Islet of Langerhans (tissue), 1 donor: ENCODE data around the gene AFG1L.
"Not testable (repeated sequence)": the region's sequence is repeated elsewhere in the genome, so short reads cannot be mapped to it uniquely, and the experiment has no call there.

ENCODE experiments used
- FAIRE-seq: peaks from one replicate; lab custom pipeline; 2011; peaks lifted over from hg19 to GRCh38; lab: Jason Lieb, UNC

The AFG1L gene

DNA sequence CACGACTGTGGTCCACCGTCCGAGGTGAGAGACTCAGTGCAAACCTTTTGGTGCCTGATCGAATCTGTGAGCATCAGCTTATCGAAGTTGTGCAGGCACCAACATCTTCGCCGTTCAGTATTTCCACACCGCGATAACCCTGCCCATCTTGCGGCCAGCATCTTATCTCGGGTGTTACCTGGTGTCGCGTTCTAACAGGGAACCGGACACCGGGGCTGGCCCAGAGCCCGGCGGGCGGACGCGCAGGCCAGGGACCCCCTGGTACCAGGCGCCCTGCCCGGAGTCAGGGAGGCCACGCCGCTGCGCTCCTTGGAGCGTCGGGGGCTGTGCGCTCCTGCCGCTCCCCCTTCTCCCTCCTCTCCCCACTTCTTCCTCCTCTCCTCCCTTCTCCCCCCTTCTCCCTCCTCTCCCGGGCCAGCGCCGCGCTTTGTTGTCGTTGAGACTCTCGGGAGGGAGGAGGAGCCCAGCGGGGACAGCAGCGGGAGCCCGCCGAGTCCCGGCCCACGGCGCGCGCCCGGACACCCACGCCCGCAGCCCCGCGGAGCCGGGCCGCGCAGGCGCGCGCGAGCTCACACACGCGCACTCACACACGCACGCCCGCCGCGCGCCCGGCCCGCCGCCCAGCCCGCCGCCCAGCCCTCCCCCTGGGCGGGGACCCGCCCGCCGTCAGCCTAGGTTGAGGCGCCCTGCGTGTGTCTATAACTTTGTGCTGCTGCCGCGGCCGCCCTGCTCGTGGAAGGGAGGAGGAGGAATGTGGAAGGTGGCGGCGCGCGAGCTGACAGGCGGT is 264.4 kb downstream of the AFG1L start:
- no peak for FAIRE-seq

DNA sequence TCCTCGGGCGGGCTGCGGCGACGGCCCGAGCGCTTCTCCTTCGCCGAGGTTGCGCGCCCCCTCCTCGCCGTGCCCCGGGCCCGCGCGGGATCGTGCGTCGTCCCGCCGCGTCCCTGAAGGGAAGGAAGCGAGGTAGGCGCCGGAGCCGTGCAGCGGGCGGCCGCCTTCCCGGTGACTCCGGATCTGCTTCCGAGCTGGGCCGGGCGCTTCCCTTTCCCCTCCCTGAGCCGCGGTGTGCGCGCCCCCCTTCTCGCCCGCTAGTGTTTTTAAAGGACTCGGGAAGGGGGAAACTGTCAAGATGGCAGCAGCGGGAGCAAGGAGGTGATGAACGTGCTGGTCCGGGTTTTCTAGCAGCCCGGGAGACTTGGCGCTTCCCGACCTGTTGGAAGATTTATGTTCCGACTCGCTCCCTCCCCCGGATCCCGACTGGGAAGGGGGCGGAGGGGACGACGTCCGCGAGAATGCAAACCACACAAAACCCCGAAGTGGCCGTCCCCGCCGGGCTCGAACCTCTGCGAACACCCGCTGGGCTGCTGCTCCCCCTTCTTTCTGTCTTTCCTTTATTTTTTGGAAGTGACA is 265.1 kb downstream of the AFG1L start:
- FAIRE-seq, result no peak

DNA sequence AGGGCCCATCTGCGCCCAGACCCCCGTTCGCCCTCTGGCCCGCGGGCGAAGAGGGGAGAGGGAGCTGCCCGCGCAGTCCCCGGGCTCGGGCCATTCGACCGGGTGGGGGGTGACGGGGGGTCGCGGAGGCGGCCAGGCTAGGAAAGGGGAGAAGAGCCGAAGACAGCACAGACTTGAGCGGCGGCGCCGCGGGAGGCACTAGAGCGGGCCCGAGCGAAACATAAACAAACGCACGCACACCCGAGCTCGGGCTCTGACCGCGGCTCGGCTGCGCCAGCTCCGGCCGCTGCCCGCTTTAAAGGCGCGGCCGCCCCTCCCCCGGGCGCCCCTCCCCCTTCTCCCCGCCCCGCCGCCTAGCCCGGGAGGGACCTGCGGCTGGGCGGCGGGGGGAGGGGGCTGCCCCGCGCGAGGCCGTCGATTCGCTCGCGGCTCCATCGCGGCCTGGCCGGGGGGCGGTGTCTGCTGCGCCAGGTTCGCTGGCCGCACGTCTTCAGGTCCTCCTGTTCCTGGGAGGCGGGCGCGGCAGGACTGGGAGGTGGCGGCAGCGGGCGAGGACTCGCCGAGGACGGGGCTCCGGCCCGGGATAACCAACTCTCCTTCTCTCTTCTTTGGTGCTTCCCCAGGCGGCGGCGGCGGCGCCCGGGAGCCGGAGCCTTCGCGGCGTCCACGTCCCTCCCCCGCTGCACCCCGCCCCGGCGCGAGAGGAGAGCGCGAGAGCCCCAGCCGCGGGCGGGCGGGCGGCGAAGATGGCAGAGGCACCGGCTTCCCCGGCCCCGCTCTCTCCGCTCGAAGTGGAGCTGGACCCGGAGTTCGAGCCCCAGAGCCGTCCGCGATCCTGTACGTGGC is 265.8 kb downstream of the AFG1L start, which contains the start of gene FOXO3:
Gene FOXO3 (plus strand): TSS at position 455 of the 846 bp plus-strand sequence. CDS start 292 bp downstream, at position 747.
- no peak for FAIRE-seq

DNA sequence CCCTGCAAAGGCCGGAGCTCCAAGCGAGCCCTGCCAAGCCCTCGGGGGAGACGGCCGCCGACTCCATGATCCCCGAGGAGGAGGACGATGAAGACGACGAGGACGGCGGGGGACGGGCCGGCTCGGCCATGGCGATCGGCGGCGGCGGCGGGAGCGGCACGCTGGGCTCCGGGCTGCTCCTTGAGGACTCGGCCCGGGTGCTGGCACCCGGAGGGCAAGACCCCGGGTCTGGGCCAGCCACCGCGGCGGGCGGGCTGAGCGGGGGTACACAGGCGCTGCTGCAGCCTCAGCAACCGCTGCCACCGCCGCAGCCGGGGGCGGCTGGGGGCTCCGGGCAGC is 266.4 kb downstream of the AFG1L start:
- FAIRE-seq, result not testable (repeated sequence)

DNA sequence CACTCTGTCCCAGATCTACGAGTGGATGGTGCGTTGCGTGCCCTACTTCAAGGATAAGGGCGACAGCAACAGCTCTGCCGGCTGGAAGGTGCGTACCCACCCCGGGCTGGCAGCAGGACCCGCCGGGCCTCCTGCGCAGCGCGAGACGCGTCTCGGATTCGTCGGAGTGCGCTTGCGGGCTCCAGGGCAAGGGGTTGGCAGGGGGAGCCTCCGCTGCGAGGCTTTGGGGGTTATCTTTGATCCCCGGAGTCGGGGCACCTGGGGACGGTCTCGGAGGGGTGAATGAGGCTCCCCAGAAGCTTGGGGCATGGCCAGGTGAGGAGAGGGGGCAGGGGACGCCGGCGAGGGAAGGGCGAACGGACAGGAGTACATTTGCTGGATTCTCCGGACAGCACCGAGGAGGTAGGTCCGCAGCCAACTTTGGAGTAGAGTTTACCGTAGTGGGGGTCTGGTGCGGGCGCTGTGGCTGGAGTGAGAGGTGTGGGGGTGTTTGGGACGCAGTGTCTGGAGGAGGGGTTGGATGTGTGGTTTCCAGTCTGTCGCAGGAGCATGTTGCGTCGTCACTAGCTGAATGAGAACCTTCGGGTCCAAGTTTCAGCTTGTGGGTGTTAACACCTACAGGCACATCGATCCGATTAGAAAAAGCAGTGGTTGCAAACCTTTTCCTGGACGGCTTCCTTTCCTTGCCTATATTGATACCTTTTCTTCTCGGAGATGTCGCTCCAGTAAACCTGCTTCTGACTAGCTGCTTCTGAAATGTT is 267.1 kb downstream of the AFG1L start:
- no peak for FAIRE-seq

DNA sequence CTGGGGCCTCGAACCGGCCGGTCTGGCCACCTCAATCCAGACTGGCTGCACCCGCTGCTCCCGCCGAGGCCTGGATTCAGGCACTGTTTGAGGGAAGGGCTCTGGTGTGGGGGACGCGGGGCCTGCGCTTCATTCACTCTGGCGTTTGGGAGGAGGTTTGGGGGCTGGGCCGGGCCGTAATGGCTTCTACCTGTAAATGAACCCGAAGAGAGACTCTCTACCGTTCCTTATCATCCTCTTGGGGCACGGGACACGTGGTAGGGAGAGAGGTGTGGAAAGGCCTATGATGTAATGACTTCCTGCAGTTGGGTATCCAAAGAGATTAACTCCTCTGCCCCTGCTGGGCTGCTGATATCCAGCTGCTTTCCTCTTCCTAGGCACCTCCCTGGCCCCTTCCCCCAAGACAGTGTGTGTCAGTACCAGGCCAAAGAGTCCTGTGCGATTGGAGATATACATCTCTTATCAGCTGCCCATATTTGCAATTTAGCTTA is 267.7 kb downstream of the AFG1L start:
- no peak for FAIRE-seq

DNA sequence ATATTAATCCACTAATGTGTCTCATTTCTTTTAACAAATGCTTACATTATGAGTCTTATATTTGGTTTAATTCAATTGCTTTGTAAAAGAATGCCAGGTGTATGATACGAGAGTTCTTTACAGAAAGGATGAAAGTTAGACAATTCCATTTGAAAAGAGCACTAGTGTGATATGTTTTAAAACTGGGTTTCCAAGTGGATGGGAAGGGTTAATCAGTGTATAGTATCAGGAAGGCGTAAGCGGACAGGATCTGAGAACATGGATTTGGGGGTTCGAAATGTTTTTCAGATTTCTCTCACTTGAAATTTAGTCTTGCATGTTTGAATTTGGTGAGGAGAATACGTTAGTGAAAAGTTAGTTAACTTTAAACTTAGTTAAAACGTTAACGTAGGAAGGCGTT is 268.4 kb downstream of the AFG1L start:
- no peak for FAIRE-seq

DNA sequence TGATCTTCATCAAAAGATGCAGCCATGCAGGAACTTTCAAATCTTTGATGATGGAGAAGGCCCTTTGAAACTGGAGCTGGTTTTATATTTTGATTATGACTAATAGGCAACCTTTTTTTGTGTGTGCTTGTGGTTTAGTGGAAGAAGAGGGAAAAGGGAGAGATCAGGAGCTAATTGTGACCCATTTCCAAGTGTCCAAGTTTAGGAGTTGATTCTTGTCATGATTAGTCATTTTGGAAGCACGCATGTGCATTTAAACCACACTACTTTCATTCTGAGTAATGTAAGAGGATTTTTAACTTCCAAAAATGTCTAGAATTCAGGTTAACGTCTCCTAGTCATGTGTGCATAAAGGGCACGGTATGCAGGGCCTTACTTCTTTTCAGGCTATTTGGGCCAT is 269.3 kb downstream of the AFG1L start:
- FAIRE-seq, result no peak

DNA sequence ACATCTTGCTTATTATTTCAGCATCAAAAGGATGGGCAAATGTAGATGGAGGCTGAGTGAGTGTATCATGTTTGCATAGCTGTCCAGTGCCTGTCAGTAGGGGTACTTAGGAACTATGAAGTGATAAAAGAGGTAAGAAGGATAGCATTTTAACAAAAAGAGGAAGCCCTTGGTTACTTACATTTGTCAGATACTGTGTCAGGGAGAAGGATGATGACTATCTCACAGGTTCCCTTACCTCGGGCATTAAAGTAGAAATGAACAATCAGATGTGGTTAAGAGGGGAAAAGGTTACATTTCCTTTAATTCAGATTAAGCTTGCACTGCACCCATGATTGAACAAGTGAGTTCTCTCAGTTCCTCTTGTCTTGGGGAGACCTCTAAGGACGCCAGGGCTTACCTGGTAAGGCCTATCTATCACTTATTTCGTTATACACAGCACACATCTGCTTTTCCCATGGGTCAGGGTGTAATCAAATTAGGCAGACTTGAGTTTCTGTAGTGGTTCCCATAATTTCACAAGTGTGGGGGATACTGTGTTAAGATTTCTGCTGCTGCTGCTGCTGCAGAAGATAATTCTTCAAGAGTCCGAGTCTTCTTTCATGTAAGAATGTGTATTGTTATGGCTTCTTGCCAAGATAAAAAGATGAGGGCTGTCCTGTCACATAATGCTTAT is 270.4 kb downstream of the AFG1L start:
- no peak for FAIRE-seq

DNA sequence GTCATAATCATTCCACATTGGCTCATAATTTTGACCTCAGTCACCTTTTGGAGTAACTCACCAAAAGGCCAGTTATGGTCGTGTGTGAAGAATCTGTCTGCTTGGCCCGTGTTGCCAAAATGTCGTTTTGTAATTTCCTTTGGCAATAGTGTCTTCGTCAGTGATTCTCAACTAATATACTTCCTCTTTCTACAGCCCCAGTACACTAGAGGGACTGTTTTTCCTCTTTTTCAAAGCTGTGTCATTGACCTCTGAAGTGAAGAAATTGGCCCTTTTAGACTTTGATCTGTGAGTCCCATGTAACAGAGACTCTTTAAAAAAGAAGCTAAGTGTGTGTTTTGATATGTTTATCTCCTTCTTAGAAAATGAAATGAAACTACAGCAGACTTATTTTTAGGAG is 271.0 kb downstream of the AFG1L start:
- FAIRE-seq, result no peak

DNA sequence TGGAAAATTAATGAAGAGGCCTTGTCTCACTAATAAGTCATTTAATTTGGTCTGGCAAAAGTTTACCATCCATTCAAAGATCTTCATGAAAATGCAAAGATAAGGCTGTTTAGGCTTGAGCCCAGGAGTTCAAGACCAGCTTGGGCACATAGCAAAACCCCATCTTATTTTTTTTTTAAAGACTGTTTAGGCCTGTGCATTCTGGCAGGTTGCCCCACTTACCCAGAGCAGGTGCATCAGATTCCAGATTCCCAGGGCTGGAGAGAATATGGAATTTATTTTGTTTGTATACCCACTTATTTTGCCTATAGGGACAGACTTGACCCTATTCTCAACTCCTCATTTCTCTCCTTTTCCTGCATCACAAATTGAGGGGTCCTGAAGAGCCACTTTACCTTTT is 271.6 kb downstream of the AFG1L start:
- FAIRE-seq, result no peak

DNA sequence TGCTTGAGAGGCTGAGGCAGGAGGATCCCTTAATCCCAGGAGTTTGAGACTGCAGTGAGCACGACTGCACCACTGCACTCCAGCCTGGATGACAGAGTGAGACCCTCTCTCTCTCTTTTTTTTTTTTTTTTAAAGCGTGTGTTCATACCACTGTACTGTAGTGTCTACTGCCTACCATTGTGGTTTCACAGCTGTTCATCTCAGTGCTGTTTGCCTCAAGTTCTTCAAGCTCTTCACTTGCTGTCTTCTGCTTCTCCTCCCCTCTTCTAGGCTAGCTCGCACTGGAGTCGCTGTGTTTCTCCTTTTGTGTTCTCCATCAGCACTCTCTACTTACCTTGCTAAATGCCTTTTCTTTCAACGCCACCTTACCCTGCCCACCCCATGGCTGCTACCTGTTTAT is 273.2 kb downstream of the AFG1L start:
- FAIRE-seq, result no peak

DNA sequence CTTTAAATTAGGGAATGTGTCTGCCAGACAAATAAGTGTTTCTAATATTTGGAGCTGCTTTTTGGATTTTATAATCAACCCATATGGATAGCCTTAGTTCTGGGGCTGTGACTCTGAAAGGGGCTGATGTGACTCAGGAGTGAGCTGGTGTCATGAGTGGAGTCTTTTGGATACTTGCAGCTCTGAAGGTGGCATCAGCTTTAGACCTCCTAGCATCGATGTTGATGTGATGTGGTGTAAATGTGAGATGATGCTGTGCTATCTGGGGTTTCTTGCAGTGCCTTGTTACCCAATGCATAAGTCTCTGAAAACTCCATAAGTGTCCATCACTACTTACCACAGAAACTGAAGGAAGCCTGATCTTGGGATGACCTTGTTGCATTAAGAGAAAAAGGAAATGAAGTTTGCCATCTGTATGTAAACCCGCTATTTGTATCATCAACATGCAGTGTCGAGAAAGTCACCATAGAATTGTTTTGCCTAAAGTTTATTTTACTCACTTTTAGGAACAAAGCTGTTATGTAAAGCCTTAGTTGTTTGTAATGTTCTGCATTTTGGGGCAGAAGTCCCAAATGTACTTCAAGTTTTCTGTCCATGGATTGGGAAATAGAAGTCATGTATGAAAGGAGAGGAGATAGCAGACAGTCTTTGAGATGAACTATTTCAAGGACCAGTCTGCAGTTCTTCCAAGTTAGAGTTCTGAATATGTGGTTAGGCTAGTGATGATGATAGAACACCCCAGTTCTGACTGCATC is 273.9 kb downstream of the AFG1L start:
- FAIRE-seq, result no peak

DNA sequence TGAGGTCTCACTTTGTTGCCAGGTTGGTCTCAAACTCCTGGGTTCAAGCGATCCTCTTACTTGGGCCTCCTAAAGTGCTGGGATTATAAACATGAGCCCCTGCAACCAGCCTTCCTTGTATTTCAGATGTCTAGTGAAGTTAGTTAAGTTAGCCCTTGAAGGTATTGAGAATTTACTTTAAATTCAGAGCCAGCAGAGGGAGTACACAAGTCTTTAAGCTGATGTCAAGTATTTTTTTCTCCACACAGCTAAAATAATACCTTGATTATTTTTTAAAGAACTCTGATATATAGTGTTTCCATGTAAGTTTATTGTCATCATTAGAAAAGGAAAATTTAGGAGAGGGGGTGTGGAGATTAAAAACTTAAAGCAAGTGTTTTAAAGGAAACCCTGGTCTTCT is 275.7 kb downstream of the AFG1L start:
- FAIRE-seq, result no peak

DNA sequence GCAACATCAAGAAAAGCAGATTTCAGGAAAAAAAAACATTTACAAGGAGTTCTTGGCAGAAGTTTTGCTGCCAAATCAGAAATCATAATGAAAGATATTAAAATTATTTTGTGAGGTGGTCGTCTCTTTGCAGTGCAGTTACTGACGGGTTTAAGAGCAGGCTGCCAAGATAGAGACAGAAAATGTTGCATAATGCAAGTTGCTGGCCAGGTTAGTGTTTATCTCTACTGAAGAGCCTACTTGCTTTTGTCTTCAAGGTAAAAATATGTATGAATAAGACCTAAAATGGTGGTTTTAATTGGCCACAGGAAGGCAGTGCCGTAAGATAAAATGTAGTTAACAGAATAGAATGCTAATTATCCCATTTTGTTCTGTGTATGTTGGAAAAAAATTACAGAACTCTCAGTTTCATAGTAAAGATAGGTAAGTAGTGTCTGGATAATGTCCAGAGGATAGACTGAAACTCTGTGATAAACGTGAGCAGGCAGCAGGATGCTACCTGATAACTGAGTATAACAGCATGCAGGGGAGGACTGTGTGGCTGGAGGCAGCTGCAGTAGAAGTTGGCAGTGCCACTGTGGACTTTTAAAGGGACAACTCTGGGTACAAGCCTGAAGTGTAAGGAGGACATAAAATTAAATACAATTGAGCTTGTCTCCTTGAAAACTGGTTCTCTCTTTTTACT is 279.7 kb downstream of the AFG1L start:
- FAIRE-seq, result no peak
